OCI-LY3 (cell line): ENCODE data around the gene LRRTM2.

ENCODE experiments used
- EZH2phosphoT487 ChIP-seq: fragments of 200-600 bp; shearing (Covaris generic); IDR thresholded peaks from 2 replicates; pipeline ENCODE4 v1.6.1; 2018; ENCODE audit warnings: antibody characterized with exemption, mixed run types, low read depth
- TF ChIP-seq, protein P1 (sequence below): fragments of 200-600, 300-600 bp; sonication (generic); IDR thresholded peaks from 2 replicates; pipeline ENCODE4 v1.5.1; 2014; ENCODE audit warnings: antibody characterized with exemption, low read length, low read depth

- TF ChIP-seq, protein P1, sequence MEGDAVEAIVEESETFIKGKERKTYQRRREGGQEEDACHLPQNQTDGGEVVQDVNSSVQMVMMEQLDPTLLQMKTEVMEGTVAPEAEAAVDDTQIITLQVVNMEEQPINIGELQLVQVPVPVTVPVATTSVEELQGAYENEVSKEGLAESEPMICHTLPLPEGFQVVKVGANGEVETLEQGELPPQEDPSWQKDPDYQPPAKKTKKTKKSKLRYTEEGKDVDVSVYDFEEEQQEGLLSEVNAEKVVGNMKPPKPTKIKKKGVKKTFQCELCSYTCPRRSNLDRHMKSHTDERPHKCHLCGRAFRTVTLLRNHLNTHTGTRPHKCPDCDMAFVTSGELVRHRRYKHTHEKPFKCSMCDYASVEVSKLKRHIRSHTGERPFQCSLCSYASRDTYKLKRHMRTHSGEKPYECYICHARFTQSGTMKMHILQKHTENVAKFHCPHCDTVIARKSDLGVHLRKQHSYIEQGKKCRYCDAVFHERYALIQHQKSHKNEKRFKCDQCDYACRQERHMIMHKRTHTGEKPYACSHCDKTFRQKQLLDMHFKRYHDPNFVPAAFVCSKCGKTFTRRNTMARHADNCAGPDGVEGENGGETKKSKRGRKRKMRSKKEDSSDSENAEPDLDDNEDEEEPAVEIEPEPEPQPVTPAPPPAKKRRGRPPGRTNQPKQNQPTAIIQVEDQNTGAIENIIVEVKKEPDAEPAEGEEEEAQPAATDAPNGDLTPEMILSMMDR = no peak
- TF ChIP-seq EZH2phosphoT487 = no peak
Measured at GRCh38 chr5:138914338-138914737, 39.2 kb upstream of the LRRTM2 start.
